ENCODE data around the gene CDKN2AIP. TPM values are rescaled to one million over a fixed set of nuclear protein-coding genes. Genes with fewer than 3 reads are reported as not detected.
"Not testable (repeated sequence)": the region's sequence is repeated elsewhere in the genome, so short reads cannot be mapped to it uniquely, and the experiment has no call there.

CDKN2AIP gene
- polyA plus RNA-seq, 10 donors: 14.0 to 25.0 (median 16.8) TPM

GRCh38 chr4:183412821-183413220, 31.6 kb upstream of the CDKN2AIP start:
- DNase-seq: no peak

GRCh38 chr4:183413234-183414200, 30.9 kb upstream of the CDKN2AIP start:
- no peak for DNase-seq

- DNase-seq: peak in 1 of 3 donors; percentile 56
Observed at GRCh38 chr4:183416879-183417755, 27.3 kb upstream of the CDKN2AIP start.

- DNase-seq: peak in 1 of 3 donors; percentile 62
Observed at GRCh38 chr4:183422962-183423631, 21.3 kb upstream of the CDKN2AIP start.

- DNase-seq: no peak
Observed at GRCh38 chr4:183424109-183424744, 20.2 kb upstream of the CDKN2AIP start.

- no peak for DNase-seq
Observed at GRCh38 chr4:183426507-183426906, 17.9 kb upstream of the CDKN2AIP start.

- no peak for DNase-seq
Observed at GRCh38 chr4:183429489-183429888, 14.9 kb upstream of the CDKN2AIP start.

- no peak for DNase-seq
Observed at GRCh38 chr4:183430317-183430993, 14.0 kb upstream of the CDKN2AIP start.

GRCh38 chr4:183430994-183431347, 13.5 kb upstream of the CDKN2AIP start:
- no peak for DNase-seq

GRCh38 chr4:183431614-183432013, 12.8 kb upstream of the CDKN2AIP start:
- DNase-seq: no peak

GRCh38 chr4:183433183-183433582, 11.3 kb upstream of the CDKN2AIP start:
- DNase-seq: not testable (repeated sequence)

- DNase-seq: no peak
Observed at GRCh38 chr4:183434264-183434663, 10.2 kb upstream of the CDKN2AIP start.

- no peak for DNase-seq
Observed at GRCh38 chr4:183434666-183435190, 9.7 kb upstream of the CDKN2AIP start.

GRCh38 chr4:183435803-183436202, 8.6 kb upstream of the CDKN2AIP start:
- no peak for DNase-seq

GRCh38 chr4:183436417-183436816, 8.0 kb upstream of the CDKN2AIP start:
- no peak for DNase-seq

GRCh38 chr4:183437452-183437851, 7.0 kb upstream of the CDKN2AIP start:
- no peak for DNase-seq

GRCh38 chr4:183438458-183439113, 5.8 kb upstream of the CDKN2AIP start:
- DNase-seq: no peak

- no peak for DNase-seq
Observed at GRCh38 chr4:183441276-183441675, 3.2 kb upstream of the CDKN2AIP start.

- DNase-seq: peak in 1 of 3 donors; percentile 76
Observed at GRCh38 chr4:183443655-183444213, 702 bp upstream of the CDKN2AIP start.

- no peak for DNase-seq
Observed at GRCh38 chr4:183445097-183445428, 627 bp downstream of the CDKN2AIP start.
